Naive thymus-derived CD4-positive, alpha-beta T cell (primary cell): ENCODE measurements around the gene LTBP3. TPM values are rescaled to one million over a fixed set of nuclear protein-coding genes. Genes with fewer than 3 reads are reported as not detected.

Experiments
- ATAC-seq: fragments of 150-1000 bp; cut with Tn5 transposase; 2 replicates; pipeline ENCODE4 v1.10.0; 2021; ENCODE audit warnings: mild to moderate bottlenecking, moderate library complexity
- CTCF ChIA-PET: fragments of 350-600 bp; sonication (Branson Sonifier 250); formaldehyde crosslinking; loops from one replicate; lab custom pipeline; 2021; ENCODE audit warnings: antibody characterized with exemption; lab: Charles Lee
- POLR2A ChIA-PET: fragments of 350-600 bp; sonication (Branson Sonifier 250); formaldehyde crosslinking; loops from one replicate; lab custom pipeline; 2021; ENCODE audit warnings: antibody characterized with exemption, inconsistent platforms; lab: Charles Lee
- DNase-seq, 9 donors: peaks; one replicate each; pipeline versions ENCODE4 v3.0.0 to v3.0.0-alpha.2; 2020 to 2022; ENCODE audit warnings: mixed read lengths in 1 of 9
- H3K27ac ChIP-seq: one replicate; pipeline ENCODE4 v1.7.0; 2013; ENCODE audit warnings: mild to moderate bottlenecking, low read depth, low read length, moderate library complexity
- H3K27me3 ChIP-seq, 2 donors: one replicate each; pipeline ENCODE4 v1.7.0; 2013; ENCODE audit warnings: low read length in 2 of 2, mild to moderate bottlenecking in 2 of 2, moderate library complexity in 2 of 2; ENCODE audit not compliant: control insufficient read depth in 2 of 2, insufficient read depth in 2 of 2
- H3K36me3 ChIP-seq, 3 experiments: 1 replicate in 2 of 3; 2 replicates in 1 of 3; pipeline ENCODE4 v1.7.0; 2013; ENCODE audit warnings: low read length in 3 of 3, mild to moderate bottlenecking in 3 of 3, moderate library complexity in 1 of 3; ENCODE audit not compliant: insufficient read depth in 3 of 3, control insufficient read depth in 2 of 3
- H3K4me1 ChIP-seq, 2 donors: one replicate each; pipeline ENCODE4 v1.7.0; 2013; ENCODE audit warnings: low read length in 2 of 2, mild to moderate bottlenecking in 2 of 2, moderate library complexity in 1 of 2; ENCODE audit not compliant: control insufficient read depth in 2 of 2, insufficient read depth in 2 of 2
- H3K4me3 ChIP-seq: 2 replicates; pipeline ENCODE4 v1.7.0; 2013; ENCODE audit warnings: mild to moderate bottlenecking, low read length
- H3K9me3 ChIP-seq, 3 experiments: 1 replicate in 2 of 3; 2 replicates in 1 of 3; pipeline ENCODE4 v1.7.0; 2013; ENCODE audit warnings: low read length in 3 of 3; ENCODE audit not compliant: control insufficient read depth in 2 of 3
- H3K27ac Mint-ChIP-seq, 9 donors: one replicate each; pipeline ENCODE4 v1.8.0; 2020 to 2022; ENCODE audit warnings: mixed read lengths in 9 of 9, mild to moderate bottlenecking in 8 of 9, moderate library complexity in 5 of 9, inconsistent platforms in 2 of 9
- H3K27me3 Mint-ChIP-seq, 5 donors: one replicate each; pipeline ENCODE4 v1.8.0; 2021 to 2022; ENCODE audit warnings: mixed read lengths in 5 of 5, mild to moderate bottlenecking in 1 of 5
- H3K36me3 Mint-ChIP-seq, 5 donors: one replicate each; pipeline ENCODE4 v1.8.0; 2020 to 2022; ENCODE audit warnings: mixed read lengths in 5 of 5, mild to moderate bottlenecking in 3 of 5, inconsistent platforms in 1 of 5
- H3K4me1 Mint-ChIP-seq, 7 donors: one replicate each; pipeline ENCODE4 v1.8.0; 2020 to 2022; ENCODE audit warnings: mixed read lengths in 7 of 7, mild to moderate bottlenecking in 3 of 7, inconsistent platforms in 1 of 7
- H3K4me3 Mint-ChIP-seq, 10 donors: one replicate each; pipeline ENCODE4 v1.8.0; 2020 to 2022; ENCODE audit warnings: mild to moderate bottlenecking in 10 of 10, mixed read lengths in 10 of 10, moderate library complexity in 6 of 10, inconsistent platforms in 2 of 10
- H3K9me3 Mint-ChIP-seq, 11 donors: one replicate each; pipeline ENCODE4 v1.8.0; 2020 to 2022; ENCODE audit warnings: mixed read lengths in 11 of 11, mild to moderate bottlenecking in 4 of 11, inconsistent platforms in 1 of 11, moderate library complexity in 1 of 11
- intact Hi-C, 2 donors: fragments of 100-400 bp; cut with micrococcal nuclease; formaldehyde crosslinking; loops; one replicate each; pipeline ENCODE4 v1.15.1; 2023
- polyA plus RNA-seq, 2 donors: library from polyadenylated mRNA; unstranded; fragments of 300-500 nt; fragmentation: Illumina TruSeq; gene quantifications; one replicate each; pipeline ENCODE4 v1.2.3, GENCODE V29; 2021
- total RNA-seq, 6 experiments: library from RNA in 5 of 6; stranded (reverse) in 5 of 6; gene quantifications; 1 replicate in 5 of 6; 2 replicates in 1 of 6; pipeline ENCODE4 v1.2.3 and lab custom pipeline; 2021 to 2026

The LTBP3 gene
- total and polyA plus RNA-seq, 7 experiments from 2014 or later: 18.7 to 288 (median 216) TPM

DNA sequence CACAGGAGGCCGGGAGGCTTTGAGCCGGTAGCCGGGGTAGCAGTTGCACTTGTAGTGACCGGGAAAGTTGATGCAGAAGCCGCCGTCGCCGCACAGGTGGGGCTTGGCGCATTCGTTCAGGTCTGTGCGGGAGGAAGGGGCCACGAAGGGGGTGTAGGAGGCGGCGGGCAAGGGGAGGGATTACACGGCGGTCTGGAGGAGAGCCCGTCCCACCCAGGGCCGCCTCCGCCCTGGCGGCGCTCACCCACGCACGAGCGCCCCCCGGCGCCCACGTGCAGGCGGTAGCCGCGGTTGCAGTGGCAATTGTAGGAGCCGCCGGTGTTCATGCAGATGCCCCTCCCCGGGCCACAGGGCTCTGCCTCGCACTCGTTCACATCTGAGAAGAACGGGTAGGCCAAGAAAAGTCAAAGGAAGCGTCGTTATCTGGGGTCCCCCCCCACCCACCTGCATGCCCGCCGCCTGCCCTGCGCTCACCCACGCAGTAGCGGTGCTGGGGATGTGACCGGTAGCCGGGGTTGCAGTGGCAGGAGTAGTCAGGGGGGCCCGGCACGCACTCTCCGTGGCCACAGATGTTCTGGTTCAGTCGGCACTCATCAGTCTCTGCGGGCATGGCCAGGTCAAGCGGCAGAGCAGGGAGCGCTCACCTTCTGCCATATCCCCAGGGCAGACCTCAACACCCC is 10.6 kb downstream of the LTBP3 start:
- Mint-ChIP-seq H3K27ac (peak overlapping the region in 8 of 9 donors; percentile 39 to 92 (median 87)), H3K4me1 (peaks cover 43 to 76% (median 58%) of the 10 kb centered on the region in 7 donors), H3K9me3 (peaks cover 0 to 2% (median 0%) of the 10 kb centered on the region in 11 donors), H3K27me3 (no peaks in the 10 kb centered on the region), H3K4me3 (peak overlapping the region; percentile 41 to 85 (median 82)), H3K36me3 (peaks cover 0 to 37% (median 19%) of the 10 kb centered on the region in 5 donors)
- intact Hi-C loops: loop anchor here in 1 of 2 donors (10.0 kb wide), 1 partner anchor 307 kb away; the partner anchor contains the start of gene CFL1
- peak overlapping the region; percentile 10 for H3K4me3 ChIP-seq
- peak overlapping the region; percentile 75 for H3K27ac ChIP-seq
- H3K4me1 ChIP-seq: peaks cover 24 to 47% of the 10 kb centered on the region in 2 donors
- ChIA-PET POLR2A (interaction anchor here (0.5 to 14.3 kb wide), 7 partner anchors 9 to 396 kb away, joined by 4 to 186 read pairs (median 7); partner anchors contain the start of genes EHBP1L1, FAM89B, LTBP3 and MALAT1), CTCF (interaction anchor here (0.8 to 2.5 kb wide), 5 partner anchors 9 to 25 kb away, joined by 3 to 9 read pairs (median 7); partner anchors contain the start of genes FAM89B and ZNRD2)
- no peaks in the 10 kb centered on the region for H3K27me3 ChIP-seq
- peak in 1 of 9 donors; percentile 40 for DNase-seq
- H3K36me3 ChIP-seq: peaks cover 0 to 42% (median 9%) of the 10 kb centered on the region in 3 experiments
- H3K9me3 ChIP-seq: no peaks in the 10 kb centered on the region
- no peak for ATAC-seq

DNA sequence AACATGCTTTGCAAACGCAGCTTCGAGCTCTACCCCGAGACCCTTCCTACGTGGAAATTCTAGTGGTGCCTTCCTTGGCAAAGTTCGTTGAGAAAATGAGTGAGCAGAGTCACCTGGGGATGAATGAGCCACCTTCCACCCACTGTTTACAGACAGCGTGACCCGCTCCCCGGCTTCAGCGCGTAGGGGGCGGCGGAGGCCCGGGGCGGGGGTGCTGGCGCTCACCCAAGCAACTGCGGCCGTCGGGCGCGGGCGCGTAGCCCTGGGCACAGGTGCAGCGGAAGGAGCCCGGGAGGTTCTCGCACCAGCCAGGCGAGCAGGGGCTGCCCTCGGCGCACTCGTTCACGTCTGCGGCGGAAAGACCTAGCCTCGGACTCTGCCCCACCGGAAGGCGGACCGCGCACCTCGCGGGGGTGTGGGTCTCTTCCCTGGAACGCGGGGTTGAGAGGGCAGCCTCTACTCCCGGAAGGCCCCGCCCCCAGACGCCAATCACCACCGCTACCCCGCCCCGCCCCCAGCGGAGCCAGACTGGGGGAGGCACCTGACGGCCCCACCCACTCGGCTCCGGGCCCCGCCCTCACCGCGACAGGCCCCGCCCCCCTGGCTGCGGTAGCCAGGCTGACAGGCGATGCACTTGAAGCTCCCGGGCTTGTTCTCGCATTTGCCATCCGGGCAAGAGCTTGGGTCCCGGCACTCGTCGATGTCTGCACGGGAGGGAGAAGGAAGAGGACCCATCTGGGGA is 11.8 kb downstream of the LTBP3 start:
- POLR2A ChIA-PET: interaction anchor here (0.7 to 14.3 kb wide), 11 partner anchors 9 to 411 kb away, joined by 3 to 186 read pairs (median 7); partner anchors contain the start of genes EHBP1L1, FAM89B, LTBP3 and MALAT1
- peak; percentile 95 to 100 (median 98) for DNase-seq
- Mint-ChIP-seq H3K4me1 (peaks cover 40 to 73% (median 54%) of the 10 kb centered on the region in 7 donors), H3K4me3 (peak overlapping the region; percentile 39 to 86 (median 84)), H3K27me3 (no peaks in the 10 kb centered on the region), H3K27ac (peak overlapping the region; percentile 86 to 98 (median 88)), H3K36me3 (peaks cover 0 to 31% (median 9%) of the 10 kb centered on the region in 5 donors), H3K9me3 (peaks cover 0 to 2% (median 0%) of the 10 kb centered on the region in 11 donors)
- Histone ChIP-seq H3K36me3 (peaks cover 0 to 36% (median 4%) of the 10 kb centered on the region in 3 experiments), H3K27ac (peak overlapping the region; percentile 75), H3K4me3 (peak overlapping the region; percentile 14), H3K4me1 (peaks cover 27 to 41% of the 10 kb centered on the region in 2 donors), H3K9me3 (no peaks in the 10 kb centered on the region), H3K27me3 (no peaks in the 10 kb centered on the region)
- CTCF ChIA-PET: interaction anchor here (0.6 to 1.8 kb wide), 8 partner anchors 10 to 238 kb away, joined by 3 to 9 read pairs (median 4); partner anchors contain the start of genes FAM89B and ZNRD2
- ATAC-seq: peak; percentile 96
- intact Hi-C loops: loop anchor here (1.0 to 10.0 kb wide), 4 partner anchors 11 to 308 kb away; partner anchors contain the start of genes ZNRD2 (in 2 of the 2), CFL1 (in 1 of the 2) and PCNX3 (in 1 of the 2)

DNA sequence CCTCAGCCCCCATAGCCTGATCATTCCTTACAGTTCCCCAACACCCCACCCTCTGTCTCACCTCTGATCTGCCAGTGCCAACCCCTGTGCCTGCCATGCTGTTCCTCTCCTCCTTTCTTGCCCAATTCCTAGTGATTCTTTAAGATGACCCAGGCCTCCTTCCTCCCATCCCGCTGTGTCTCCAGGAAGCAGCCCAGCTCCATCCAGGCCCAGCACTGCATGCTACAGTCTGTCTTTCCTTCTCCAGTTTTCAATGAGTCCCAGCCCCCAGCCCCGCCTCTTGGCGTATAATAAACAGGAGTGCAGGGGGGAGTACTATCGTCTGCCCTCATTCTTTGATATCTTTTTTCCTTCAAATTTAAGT is 12.3 kb downstream of the LTBP3 start:
- Histone ChIP-seq H3K36me3 (peaks cover 0 to 30% (median 3%) of the 10 kb centered on the region in 3 experiments), H3K27ac (peak overlapping the region; percentile 75), H3K4me1 (peaks cover 31 to 45% of the 10 kb centered on the region in 2 donors), H3K4me3 (peak overlapping the region; percentile 14), H3K9me3 (no peaks in the 10 kb centered on the region), H3K27me3 (no peaks in the 10 kb centered on the region)
- intact Hi-C loops: loop anchor here (1.0 to 10.0 kb wide), 4 partner anchors 11 to 309 kb away; partner anchors contain the start of genes ZNRD2 (in 2 of the 2), CFL1 (in 1 of the 2) and PCNX3 (in 1 of the 2)
- POLR2A ChIA-PET: interaction anchor here (0.7 to 14.3 kb wide), 11 partner anchors 17 to 411 kb away, joined by 3 to 186 read pairs (median 7); partner anchors contain the start of genes EHBP1L1, FAM89B, LTBP3 and MALAT1
- Mint-ChIP-seq H3K27ac (peak overlapping the region; percentile 75 to 98 (median 88)), H3K4me1 (peaks cover 42 to 73% (median 55%) of the 10 kb centered on the region in 7 donors), H3K4me3 (peak overlapping the region; percentile 39 to 86 (median 84)), H3K27me3 (no peaks in the 10 kb centered on the region), H3K36me3 (peaks cover 0 to 26% (median 8%) of the 10 kb centered on the region in 5 donors), H3K9me3 (peaks cover 0 to 2% (median 0%) of the 10 kb centered on the region in 11 donors)
- CTCF ChIA-PET: interaction anchor here (0.6 to 1.8 kb wide), 7 partner anchors 11 to 217 kb away, joined by 3 to 9 read pairs (median 4); partner anchors contain the start of genes FAM89B and ZNRD2
- no peak for ATAC-seq
- no peak for DNase-seq

DNA sequence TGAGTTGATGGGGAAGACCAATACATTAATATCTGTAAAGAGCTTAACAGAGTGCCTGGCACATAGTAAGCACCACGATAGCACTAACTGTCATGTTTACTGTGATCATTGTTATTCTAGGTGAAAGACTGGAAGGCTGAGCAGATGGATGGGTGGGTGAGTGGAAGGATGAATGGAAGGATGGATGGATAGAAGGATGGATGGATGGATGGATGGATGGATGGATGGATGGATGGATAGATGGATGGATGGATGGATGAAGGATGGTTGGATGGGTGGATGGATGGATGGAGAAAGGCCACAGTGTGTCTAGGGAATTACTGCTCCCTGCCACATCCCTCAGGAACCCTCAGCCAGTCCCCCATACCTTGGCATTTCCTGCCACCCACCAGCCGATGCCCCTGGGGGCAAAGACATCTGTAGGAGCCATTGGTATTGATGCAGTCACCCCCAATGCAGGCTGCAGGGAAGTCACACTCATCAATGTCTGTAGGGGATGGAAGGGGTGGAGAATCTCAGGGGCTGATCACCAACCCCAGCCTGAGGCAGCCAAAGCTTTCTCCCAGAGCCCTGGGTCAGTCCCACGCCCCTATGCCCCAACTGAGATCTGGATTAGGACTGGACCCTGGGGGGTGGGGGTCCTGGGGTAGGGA is 15.3 kb downstream of the LTBP3 start:
- DNase-seq (no peak), ATAC-seq (no peak)
- H3K27ac ChIP-seq: no peak overlapping the region
- Mint-ChIP-seq H3K36me3 (peaks cover 0 to 9% (median 0%) of the 10 kb centered on the region in 5 donors), H3K27me3 (no peaks in the 10 kb centered on the region), H3K4me3 (no peak overlapping the region), H3K4me1 (peaks cover 26 to 53% (median 37%) of the 10 kb centered on the region in 7 donors), H3K27ac (peak overlapping the region in 5 of 9 donors; percentile 26 to 88 (median 74)), H3K9me3 (no peaks in the 10 kb centered on the region)
- H3K36me3 ChIP-seq: peaks cover 0 to 22% (median 3%) of the 10 kb centered on the region in 3 experiments
- no peak overlapping the region for H3K4me3 ChIP-seq
- no peaks in the 10 kb centered on the region for H3K9me3 ChIP-seq
- ChIA-PET CTCF (interaction anchor here (1.5 to 9.8 kb wide), 4 partner anchors 10 to 47 kb away, joined by 7 to 126 read pairs (median 44); partner anchors contain the start of genes FAM89B, KCNK7 and ZNRD2), POLR2A (interaction anchor here (1.6 to 14.3 kb wide), 10 partner anchors 9 to 72 kb away, joined by 3 to 186 read pairs (median 44); partner anchors contain the start of genes EHBP1L1, FAM89B, LTBP3 and PCNX3)
- no peaks in the 10 kb centered on the region for H3K27me3 ChIP-seq
- peaks cover 27 to 38% of the 10 kb centered on the region in 2 donors for H3K4me1 ChIP-seq
- intact Hi-C loops: loop anchor here in 1 of 2 donors (10.0 kb wide), 1 partner anchor 312 kb away; the partner anchor contains the start of gene CFL1

DNA sequence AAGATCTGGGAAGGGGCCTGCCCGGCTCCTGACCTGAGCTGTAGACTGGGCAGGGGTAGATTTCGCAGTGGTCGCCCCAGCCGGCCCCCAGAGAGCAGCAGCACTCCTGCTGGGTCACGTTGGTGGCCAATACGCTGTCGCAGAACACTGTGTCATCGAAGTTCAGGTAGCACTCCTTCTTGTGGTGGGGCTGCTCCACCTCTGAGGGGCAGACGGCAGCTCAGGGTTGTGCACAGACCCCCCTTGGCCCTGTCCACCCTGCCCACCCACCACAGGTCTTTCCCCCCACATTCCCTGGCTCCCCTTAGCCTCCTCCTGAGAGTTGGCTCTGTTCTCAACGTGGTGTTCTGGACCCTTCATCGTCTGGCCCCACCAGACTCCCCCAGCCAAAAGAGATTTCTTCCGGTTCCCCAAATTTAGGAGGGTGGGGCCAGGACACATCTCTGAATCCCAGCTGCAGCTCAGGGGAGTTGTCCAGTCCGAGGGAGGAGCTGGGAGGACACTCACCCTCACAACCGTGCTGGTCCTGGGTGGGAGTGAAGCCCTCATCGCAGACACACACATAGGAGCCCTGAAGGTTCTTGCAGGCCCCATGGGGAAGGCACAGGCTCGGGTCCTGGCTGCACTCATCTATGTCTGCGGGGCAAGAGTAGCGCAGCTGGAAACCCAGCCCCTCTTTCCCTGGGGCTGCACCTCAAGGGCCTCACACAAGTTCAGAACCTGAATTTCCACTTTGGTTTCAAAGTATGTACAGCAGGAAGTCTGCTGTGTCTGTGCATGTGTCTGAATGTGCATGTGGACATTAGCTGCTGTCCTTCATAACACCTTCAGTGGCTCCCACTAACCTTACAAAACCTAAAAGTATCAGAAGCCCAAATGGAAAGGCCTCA is 16.8 kb downstream of the LTBP3 start:
- no peaks in the 10 kb centered on the region for H3K9me3 Mint-ChIP-seq
- H3K36me3 ChIP-seq: peaks cover 0 to 35% (median 4%) of the 10 kb centered on the region in 3 experiments
- H3K27ac Mint-ChIP-seq: peak overlapping the region; percentile 74 to 92 (median 85)
- H3K36me3 Mint-ChIP-seq: peaks cover 0 to 9% (median 0%) of the 10 kb centered on the region in 5 donors
- ChIA-PET CTCF (interaction anchor here (0.6 to 9.8 kb wide), 15 partner anchors 10 to 169 kb away, joined by 3 to 126 read pairs (median 5); partner anchors contain the start of genes EHBP1L1, FAM89B, KCNK7 and ZNRD2), POLR2A (interaction anchor here (0.8 to 14.3 kb wide), 19 partner anchors 11 to 185 kb away, joined by 3 to 186 read pairs (median 10); partner anchors contain the start of genes EHBP1L1, FAM89B, KCNK7 and LTBP3)
- no peaks in the 10 kb centered on the region for H3K27me3 Mint-ChIP-seq
- no peak for DNase-seq
- H3K4me1 ChIP-seq: peaks cover 15 to 26% of the 10 kb centered on the region in 2 donors
- H3K4me1 Mint-ChIP-seq: peaks cover 20 to 40% (median 30%) of the 10 kb centered on the region in 7 donors
- H3K27ac ChIP-seq: peak overlapping the region; percentile 74
- no peaks in the 10 kb centered on the region for H3K27me3 ChIP-seq
- ATAC-seq: no peak
- H3K4me3 ChIP-seq: peak overlapping the region; percentile 71
- H3K9me3 ChIP-seq: no peaks in the 10 kb centered on the region
- H3K4me3 Mint-ChIP-seq: peak overlapping the region; percentile 81 to 90 (median 84)
- intact Hi-C loops: loop anchor here (2.0 to 10.0 kb wide), 3 partner anchors 73 to 313 kb away; partner anchors contain the start of genes CFL1 (in 1 of the 2), MAP3K11 (in 1 of the 2) and PCNX3 (in 1 of the 2)
